ENCODE results near the gene SYNE1. TPM values are rescaled to one million over a fixed set of nuclear protein-coding genes. Genes with fewer than 3 reads are reported as not detected.

Gene SYNE1
- total and polyA plus RNA-seq, 7 donors = 7.2 to 203 (median 86.4) TPM

DNA sequence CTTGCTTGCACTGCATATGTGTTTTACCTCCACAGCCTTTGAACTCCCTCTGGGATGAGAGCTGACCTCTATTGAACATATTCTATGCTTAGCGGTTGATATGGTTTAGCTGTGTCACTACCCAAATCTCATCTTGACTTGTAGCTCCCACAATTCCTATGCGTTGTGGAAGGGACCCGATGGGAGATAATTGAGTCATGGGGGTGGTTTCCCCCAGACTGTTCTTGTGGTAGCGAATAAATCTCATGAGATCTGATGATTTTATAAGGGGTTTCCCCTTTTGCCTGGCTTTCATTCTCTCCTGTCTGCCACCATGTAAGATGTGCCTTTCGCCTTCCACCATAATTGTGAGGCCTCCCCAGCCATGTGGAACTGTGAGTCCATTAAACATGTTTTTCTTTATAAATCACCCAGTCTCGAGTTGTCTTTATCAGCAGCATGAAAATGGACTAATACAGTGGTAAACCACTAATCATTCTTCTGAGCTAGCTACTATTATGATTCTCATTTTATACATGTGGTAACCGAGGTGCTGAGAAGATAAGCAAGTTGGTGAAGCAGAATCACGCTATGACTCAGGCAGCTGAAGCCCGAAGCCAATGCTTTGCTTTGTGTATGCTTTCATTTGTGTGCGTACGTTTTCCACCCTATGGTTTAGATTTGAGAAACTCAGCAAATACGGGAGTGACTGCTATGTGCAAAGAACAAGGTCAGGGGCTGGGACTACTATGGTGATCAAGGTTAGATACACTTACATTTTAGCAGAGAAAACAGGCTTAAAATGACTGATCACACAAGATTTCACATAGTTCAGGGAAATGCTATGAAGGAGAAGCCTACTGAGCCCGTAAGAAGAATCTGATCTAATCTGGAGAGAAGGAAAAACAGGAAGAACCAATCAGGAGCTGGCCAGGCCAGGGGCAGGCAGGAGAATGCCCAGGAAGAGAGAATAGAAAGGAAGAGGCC lies 466.2 kb downstream of the SYNE1 start:
- no peaks in the 10 kb centered on the region for H3K27me3 ChIP-seq
- H3K4me3 ChIP-seq = no peak overlapping the region
- TF ChIP-seq EP300 (IDR thresholded peaks at IDR 0.05) = no peak
- no peak for TF ChIP-seq POLR2A (IDR thresholded peaks at IDR 0.05)
- no peak for TF ChIP-seq POLR2AphosphoS5 (IDR thresholded peaks at IDR 0.05)
- TF ChIP-seq CTCF (IDR thresholded peaks at IDR 0.05) = no peak
- no peak for DNase-seq
- intact Hi-C loops (cut with DNase I) = no loop called here
- no peaks in the 10 kb centered on the region for H3K9me3 ChIP-seq
- 63 to 69% methylated on average over 13 of the region's 13 CpGs for WGBS, 2 donors
- H3K36me3 ChIP-seq = peaks cover 0 to 64% (median 7%) of the 10 kb centered on the region in 4 donors
- H3K27ac ChIP-seq = no peak overlapping the region
- peaks cover 0 to 4% (median 2%) of the 10 kb centered on the region in 4 donors for H3K4me1 ChIP-seq

DNA sequence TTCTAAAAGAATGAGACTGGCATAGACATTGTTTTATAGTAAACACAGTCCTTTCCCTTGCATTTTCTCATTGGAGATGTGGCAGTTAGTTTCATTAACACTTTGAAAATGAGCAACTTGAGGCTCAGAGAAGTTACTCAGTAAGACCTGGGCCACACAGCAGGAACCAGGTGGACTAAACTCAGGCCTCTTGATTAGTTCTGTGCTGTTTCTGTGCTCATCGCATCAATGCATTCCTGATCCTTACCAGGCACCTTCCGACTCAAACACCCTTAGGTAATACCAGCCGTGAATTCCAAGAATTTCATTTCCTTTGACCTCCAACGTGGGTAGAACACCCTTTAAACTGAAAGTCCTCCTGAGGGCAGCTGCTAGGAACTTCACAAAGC lies 466.9 kb downstream of the SYNE1 start:
- no peak overlapping the region for H3K27ac ChIP-seq
- 75 to 90% methylated on average over 4 of the region's 4 CpGs for WGBS, 2 donors

DNA sequence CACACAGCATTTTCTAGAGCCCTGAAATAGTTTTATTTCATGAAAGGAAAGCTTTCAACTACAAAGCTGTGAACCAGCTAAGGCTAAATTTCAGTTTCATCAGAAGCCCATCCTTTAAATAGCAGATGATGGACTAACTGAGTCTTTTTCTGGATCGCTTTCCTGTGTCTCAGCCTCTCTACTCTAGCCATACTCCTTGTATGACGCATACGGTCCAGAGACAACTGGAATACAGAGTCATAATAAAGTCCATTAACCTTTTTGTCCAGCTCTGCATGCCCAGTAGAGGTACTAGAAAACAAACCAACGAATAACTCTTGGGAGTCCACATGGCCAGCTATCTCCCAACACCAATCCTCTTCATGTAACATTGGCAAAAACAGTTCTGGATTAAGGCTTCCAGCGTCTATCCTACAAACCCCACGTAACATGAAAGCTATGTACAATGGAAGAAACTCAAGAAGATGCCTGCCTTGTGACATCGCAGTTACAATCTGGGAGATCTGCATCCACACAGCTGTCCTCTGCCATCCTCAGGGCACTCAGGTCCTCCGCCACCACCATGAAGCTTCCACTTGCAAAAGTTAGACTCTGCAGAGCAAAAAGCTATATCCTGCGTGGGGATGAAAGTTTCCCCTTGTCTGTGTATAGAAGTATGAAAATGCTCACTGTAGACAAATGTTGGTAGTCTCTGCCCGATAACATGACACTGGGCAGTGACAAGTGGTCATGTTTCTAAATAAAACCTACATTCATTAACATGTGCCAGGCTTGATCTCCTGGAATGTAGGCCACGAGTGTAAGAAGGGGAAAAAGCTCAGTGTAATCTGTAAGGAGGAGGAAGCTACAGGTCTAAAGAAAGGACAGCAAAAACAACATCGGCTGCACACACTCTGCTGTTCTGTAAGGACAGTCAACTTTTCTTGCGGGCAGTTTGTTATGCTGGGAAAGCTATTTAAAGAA lies 469.2 kb downstream of the SYNE1 start:
- Histone ChIP-seq H3K27ac (no peak overlapping the region), H3K9me3 (no peaks in the 10 kb centered on the region), H3K4me1 (peaks cover 0 to 4% (median 2%) of the 10 kb centered on the region in 4 donors), H3K27me3 (no peaks in the 10 kb centered on the region), H3K4me3 (no peak overlapping the region), H3K36me3 (peaks cover 0 to 60% (median 11%) of the 10 kb centered on the region in 4 donors)
- DNase-seq = no peak
- 84 to 88% methylated on average over 13 of the region's 13 CpGs for WGBS, 2 donors
- intact Hi-C loops (cut with DNase I) = no loop called here
- no peak for TF ChIP-seq EP300 (IDR thresholded peaks at IDR 0.05)
- TF ChIP-seq CTCF (IDR thresholded peaks at IDR 0.05) = no peak
- TF ChIP-seq POLR2A (IDR thresholded peaks at IDR 0.05) = no peak
- no peak for TF ChIP-seq POLR2AphosphoS5 (IDR thresholded peaks at IDR 0.05)

More for the DNA sequence above, 466.9 kb downstream of the SYNE1 start:
- Histone ChIP-seq H3K4me1 (peaks cover 0 to 4% (median 2%) of the 10 kb centered on the region in 4 donors), H3K4me3 (no peak overlapping the region), H3K27me3 (no peaks in the 10 kb centered on the region), H3K9me3 (no peaks in the 10 kb centered on the region), H3K36me3 (peaks cover 0 to 64% (median 3%) of the 10 kb centered on the region in 4 donors)
- TF ChIP-seq EP300 (IDR thresholded peaks at IDR 0.05) = no peak
- TF ChIP-seq POLR2AphosphoS5 (IDR thresholded peaks at IDR 0.05) = no peak
- no peak for TF ChIP-seq CTCF (IDR thresholded peaks at IDR 0.05)
- no peak for TF ChIP-seq POLR2A (IDR thresholded peaks at IDR 0.05)
- intact Hi-C loops (cut with DNase I) = no loop called here
- no peak for DNase-seq

DNA sequence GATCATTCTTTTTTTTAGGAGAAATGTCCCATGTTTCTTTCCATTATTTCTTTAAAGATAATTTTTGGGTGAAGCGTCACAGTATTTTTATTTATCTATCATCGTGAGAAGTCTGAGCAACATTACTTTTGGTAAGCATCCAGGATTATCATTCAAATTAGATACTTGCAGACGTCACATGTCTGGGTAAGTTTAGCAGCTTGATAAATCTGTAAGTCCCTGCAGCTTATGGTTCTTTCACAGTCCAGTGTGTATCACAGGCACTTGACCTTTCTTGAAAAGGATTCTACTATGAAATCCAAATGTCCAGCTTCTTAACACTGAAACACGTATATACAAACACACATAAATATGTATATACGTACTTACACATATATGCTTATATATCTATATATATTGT lies 470.3 kb downstream of the SYNE1 start:
- H3K4me1 ChIP-seq = peaks cover 0 to 4% (median 2%) of the 10 kb centered on the region in 4 donors
- TF ChIP-seq EP300 (IDR thresholded peaks at IDR 0.05) (no peak), POLR2AphosphoS5 (IDR thresholded peaks at IDR 0.05) (no peak), POLR2A (IDR thresholded peaks at IDR 0.05) (no peak), CTCF (IDR thresholded peaks at IDR 0.05) (no peak)
- 88 to 90% methylated on average over 5 of the region's 5 CpGs for WGBS, 2 donors
- H3K4me3 ChIP-seq = no peak overlapping the region
- H3K36me3 ChIP-seq = peaks cover 0 to 64% (median 11%) of the 10 kb centered on the region in 4 donors
- H3K9me3 ChIP-seq = no peaks in the 10 kb centered on the region
- H3K27me3 ChIP-seq = no peaks in the 10 kb centered on the region
- intact Hi-C loops (cut with DNase I) = no loop called here
- H3K27ac ChIP-seq = no peak overlapping the region
- DNase-seq = no peak

Data from sigmoid colon (tissue), 7 donors.